Measurements from ENCODE around the gene MYO5C.

GRCh38 chr15:52144656-52145178, 150.9 kb downstream of the MYO5C start:
- TF ChIP-seq POLR2A (IDR thresholded peaks at IDR 0.05; ENCODE audit: low read depth) = no peak
- TF ChIP-seq CTCF (IDR thresholded peaks at IDR 0.05) = no peak
- no peak for TF ChIP-seq POLR2AphosphoS5 (IDR thresholded peaks at IDR 0.05)
